ENCODE measurements around the gene PRSS23.

The PRSS23 gene

GRCh38 chr11:86787656-86788055 is 12.7 kb upstream of the PRSS23 start:
- H4K91ac ChIP-seq (ENCODE audit: low read depth, low read length, poor library complexity): no peak overlapping the region
- no peak overlapping the region for H3K14ac ChIP-seq (ENCODE audit: low read length)
- no peak overlapping the region for H3K23ac ChIP-seq (ENCODE audit: low read depth, low read length, poor library complexity)
- H3K4ac ChIP-seq (ENCODE audit: low read length): no peak overlapping the region
- no peak overlapping the region for H2BK5ac ChIP-seq (ENCODE audit: low read length)
- H2BK12ac ChIP-seq (ENCODE audit: low read length): no peak overlapping the region
- no peak overlapping the region for H2BK120ac ChIP-seq (ENCODE audit: low read depth, low read length)
- no peaks in the 10 kb centered on the region for H3K36me3 ChIP-seq (replicated peaks in 1 of 2; ENCODE audit: control insufficient read depth in 2 of 2, insufficient read depth in 2 of 2, low read length in 2 of 2)
- H3K18ac ChIP-seq (ENCODE audit: low read length): no peak overlapping the region
- no peak overlapping the region for H3K4me2 ChIP-seq (ENCODE audit: insufficient read depth, low read length, poor library complexity, severe bottlenecking)
- H3K4me3 ChIP-seq (ENCODE audit: low read length in 2 of 2): no peak overlapping the region
- no peak overlapping the region for H4K8ac ChIP-seq (ENCODE audit: low read depth, low read length)
- no peak overlapping the region for H2BK15ac ChIP-seq (ENCODE audit: low read length)
- no peaks in the 10 kb centered on the region for H3K27me3 ChIP-seq (ENCODE audit: control insufficient read depth in 3 of 3, insufficient read depth in 3 of 3, low read depth in 1 of 3, low read length in 3 of 3)
- H3K9me3 ChIP-seq (replicated peaks in 1 of 2; ENCODE audit: control insufficient read depth in 2 of 2, insufficient read depth in 1 of 2, low read depth in 1 of 2, low read length in 2 of 2): no peaks in the 10 kb centered on the region
- peaks cover 2 to 12% of the 10 kb centered on the region in 2 donors for H3K4me1 ChIP-seq (ENCODE audit: control insufficient read depth in 2 of 2, insufficient read depth in 1 of 2, low read depth in 1 of 2, low read length in 2 of 2)
- H3K27ac ChIP-seq (replicated peaks; ENCODE audit: low read length): no peak overlapping the region
- no peak overlapping the region for H3K9ac ChIP-seq (ENCODE audit: low read depth, low read length, poor library complexity)
- H3K79me1 ChIP-seq (ENCODE audit: low read depth, low read length): no peaks in the 10 kb centered on the region
- DNase-seq (ENCODE audit: low spot score): no peak
- no peak overlapping the region for H2AK5ac ChIP-seq (ENCODE audit: low read depth, low read length)
- no peak overlapping the region for H2AFZ ChIP-seq (ENCODE audit: low read length)

GRCh38 chr11:86790195-86790725 is 10.1 kb upstream of the PRSS23 start:
- Histone ChIP-seq H3K36me3 (replicated peaks in 1 of 2; ENCODE audit: control insufficient read depth in 2 of 2, insufficient read depth in 2 of 2, low read length in 2 of 2) (no peaks in the 10 kb centered on the region), H3K79me1 (ENCODE audit: low read depth, low read length) (no peaks in the 10 kb centered on the region), H3K4me2 (ENCODE audit: insufficient read depth, low read length, poor library complexity, severe bottlenecking) (no peak overlapping the region), H3K18ac (ENCODE audit: low read length) (no peak overlapping the region), H3K9ac (ENCODE audit: low read depth, low read length, poor library complexity) (no peak overlapping the region), H2BK12ac (ENCODE audit: low read length) (no peak overlapping the region), H3K9me3 (replicated peaks in 1 of 2; ENCODE audit: control insufficient read depth in 2 of 2, insufficient read depth in 1 of 2, low read depth in 1 of 2, low read length in 2 of 2) (no peaks in the 10 kb centered on the region), H3K27me3 (ENCODE audit: control insufficient read depth in 3 of 3, insufficient read depth in 3 of 3, low read depth in 1 of 3, low read length in 3 of 3) (no peaks in the 10 kb centered on the region), H2AFZ (ENCODE audit: low read length) (no peak overlapping the region), H3K23ac (ENCODE audit: low read depth, low read length, poor library complexity) (no peak overlapping the region), H2AK5ac (ENCODE audit: low read depth, low read length) (no peak overlapping the region), H2BK120ac (ENCODE audit: low read depth, low read length) (no peak overlapping the region), H3K4me1 (ENCODE audit: control insufficient read depth in 2 of 2, insufficient read depth in 1 of 2, low read depth in 1 of 2, low read length in 2 of 2) (peaks cover 2 to 6% of the 10 kb centered on the region in 2 donors), H3K4me3 (ENCODE audit: low read length in 2 of 2) (no peak overlapping the region), H4K8ac (ENCODE audit: low read depth, low read length) (no peak overlapping the region), H2BK15ac (ENCODE audit: low read length) (no peak overlapping the region), H3K27ac (replicated peaks; ENCODE audit: low read length) (no peak overlapping the region), H4K91ac (ENCODE audit: low read depth, low read length, poor library complexity) (no peak overlapping the region), H3K14ac (ENCODE audit: low read length) (no peak overlapping the region), H2BK5ac (ENCODE audit: low read length) (no peak overlapping the region), H3K4ac (ENCODE audit: low read length) (no peak overlapping the region)
- DNase-seq (ENCODE audit: low spot score): no peak

- H2AFZ ChIP-seq (ENCODE audit: low read length): peak overlapping the region; percentile 44
- no peak overlapping the region for H3K4me3 ChIP-seq (ENCODE audit: low read length in 2 of 2)
- no peaks in the 10 kb centered on the region for H3K79me1 ChIP-seq (ENCODE audit: low read depth, low read length)
- H3K36me3 ChIP-seq (replicated peaks in 1 of 2; ENCODE audit: control insufficient read depth in 2 of 2, insufficient read depth in 2 of 2, low read length in 2 of 2): no peaks in the 10 kb centered on the region
- H3K27me3 ChIP-seq (ENCODE audit: control insufficient read depth in 3 of 3, insufficient read depth in 3 of 3, low read depth in 1 of 3, low read length in 3 of 3): no peaks in the 10 kb centered on the region
- no peak overlapping the region for H4K8ac ChIP-seq (ENCODE audit: low read depth, low read length)
- no peak overlapping the region for H3K14ac ChIP-seq (ENCODE audit: low read length)
- no peak overlapping the region for H3K9ac ChIP-seq (ENCODE audit: low read depth, low read length, poor library complexity)
- H3K23ac ChIP-seq (ENCODE audit: low read depth, low read length, poor library complexity): no peak overlapping the region
- H3K18ac ChIP-seq (ENCODE audit: low read length): peak overlapping the region; percentile 49
- WGBS, 2 donors (ENCODE audit: extremely low coverage in 2 of 2, insufficient read length in 2 of 2, insufficient replicate concordance in 1 of 2): no CpG with 5 or more reads among the region's 5 CpGs
- no peak overlapping the region for H2BK120ac ChIP-seq (ENCODE audit: low read depth, low read length)
- no peaks in the 10 kb centered on the region for H3K9me3 ChIP-seq (replicated peaks in 1 of 2; ENCODE audit: control insufficient read depth in 2 of 2, insufficient read depth in 1 of 2, low read depth in 1 of 2, low read length in 2 of 2)
- H3K4me2 ChIP-seq (ENCODE audit: insufficient read depth, low read length, poor library complexity, severe bottlenecking): no peak overlapping the region
- no peak for DNase-seq (ENCODE audit: low spot score)
- H3K4ac ChIP-seq (ENCODE audit: low read length): no peak overlapping the region
- peaks cover 7 to 9% of the 10 kb centered on the region in 2 donors for H3K4me1 ChIP-seq (ENCODE audit: control insufficient read depth in 2 of 2, insufficient read depth in 1 of 2, low read depth in 1 of 2, low read length in 2 of 2)
- no peak overlapping the region for H3K27ac ChIP-seq (replicated peaks; ENCODE audit: low read length)
- H2BK5ac ChIP-seq (ENCODE audit: low read length): no peak overlapping the region
- H2AK5ac ChIP-seq (ENCODE audit: low read depth, low read length): no peak overlapping the region
- H4K91ac ChIP-seq (ENCODE audit: low read depth, low read length, poor library complexity): no peak overlapping the region
- H2BK15ac ChIP-seq (ENCODE audit: low read length): peak overlapping the region; percentile 60
- H2BK12ac ChIP-seq (ENCODE audit: low read length): no peak overlapping the region
Measured at GRCh38 chr11:86790867-86791849, 9.2 kb upstream of the PRSS23 start.

GRCh38 chr11:86792150-86792549 is 8.2 kb upstream of the PRSS23 start:
- DNase-seq (ENCODE audit: low spot score): no peak
- H3K27me3 ChIP-seq (ENCODE audit: control insufficient read depth in 3 of 3, insufficient read depth in 3 of 3, low read depth in 1 of 3, low read length in 3 of 3): no peaks in the 10 kb centered on the region
- H3K9ac ChIP-seq (ENCODE audit: low read depth, low read length, poor library complexity): no peak overlapping the region
- H3K27ac ChIP-seq (replicated peaks; ENCODE audit: low read length): no peak overlapping the region
- no peak overlapping the region for H3K4me2 ChIP-seq (ENCODE audit: insufficient read depth, low read length, poor library complexity, severe bottlenecking)
- H4K91ac ChIP-seq (ENCODE audit: low read depth, low read length, poor library complexity): no peak overlapping the region
- H3K23ac ChIP-seq (ENCODE audit: low read depth, low read length, poor library complexity): no peak overlapping the region
- no peak overlapping the region for H3K14ac ChIP-seq (ENCODE audit: low read length)
- no peak overlapping the region for H2AK5ac ChIP-seq (ENCODE audit: low read depth, low read length)
- no peak overlapping the region for H4K8ac ChIP-seq (ENCODE audit: low read depth, low read length)
- H3K36me3 ChIP-seq (replicated peaks in 1 of 2; ENCODE audit: control insufficient read depth in 2 of 2, insufficient read depth in 2 of 2, low read length in 2 of 2): no peaks in the 10 kb centered on the region
- H3K79me1 ChIP-seq (ENCODE audit: low read depth, low read length): no peaks in the 10 kb centered on the region
- no peaks in the 10 kb centered on the region for H3K9me3 ChIP-seq (replicated peaks in 1 of 2; ENCODE audit: control insufficient read depth in 2 of 2, insufficient read depth in 1 of 2, low read depth in 1 of 2, low read length in 2 of 2)
- no peak overlapping the region for H3K4me3 ChIP-seq (ENCODE audit: low read length in 2 of 2)
- no peak overlapping the region for H2BK5ac ChIP-seq (ENCODE audit: low read length)
- no peak overlapping the region for H2BK12ac ChIP-seq (ENCODE audit: low read length)
- no peak overlapping the region for H2BK15ac ChIP-seq (ENCODE audit: low read length)
- peaks cover 7 to 10% of the 10 kb centered on the region in 2 donors for H3K4me1 ChIP-seq (ENCODE audit: control insufficient read depth in 2 of 2, insufficient read depth in 1 of 2, low read depth in 1 of 2, low read length in 2 of 2)
- WGBS, 2 donors (ENCODE audit: extremely low coverage in 2 of 2, insufficient read length in 2 of 2, insufficient replicate concordance in 1 of 2): no CpG with 5 or more reads among the region's 3 CpGs
- peak overlapping the region; percentile 58 for H3K18ac ChIP-seq (ENCODE audit: low read length)
- H2AFZ ChIP-seq (ENCODE audit: low read length): peak overlapping the region; percentile 50
- H3K4ac ChIP-seq (ENCODE audit: low read length): no peak overlapping the region
- H2BK120ac ChIP-seq (ENCODE audit: low read depth, low read length): no peak overlapping the region
